Astrocyte (in vitro differentiated cells and primary cell): ENCODE measurements around the gene PTPRK.

Experiments used
- CTCF ChIP-seq: IDR thresholded peaks from 2 replicates; pipeline ENCODE4 v1.5.1; 2011; ENCODE audit warnings: low read depth, mild to moderate bottlenecking, inconsistent platforms, low read length, moderate library complexity; ENCODE audit not compliant: insufficient read depth
- EZH2 ChIP-seq: IDR thresholded peaks from 2 replicates; pipeline ENCODE4 v1.6.1; 2012; ENCODE audit warnings: mild to moderate bottlenecking, low read length, inconsistent platforms; ENCODE audit not compliant: insufficient read depth

- TF ChIP-seq CTCF (no peak), EZH2 (no peak)
Observed at GRCh38 chr6:128310451-128310850, 209.9 kb downstream of the PTPRK start.
